ENCODE measurements around the gene AKNA. TPM values are rescaled to one million over a fixed set of nuclear protein-coding genes. Genes with fewer than 3 reads are reported as not detected.
"Not testable (repeated sequence)": the region's sequence is repeated elsewhere in the genome, so short reads cannot be mapped to it uniquely, and the experiment has no call there.

AKNA gene
- total RNA-seq, 2 donors from 2014 or later = 204 to 246 TPM

- Mint-ChIP-seq H3K4me3 (no peak overlapping the region), H3K36me3 (ENCODE audit: insufficient read depth in 2 of 2) (peaks cover 34 to 48% of the 10 kb centered on the region in 2 donors), H3K4me1 (ENCODE audit: low read depth) (peaks cover 23% of the 10 kb centered on the region), H3K27ac (peak overlapping the region; percentile 68), H3K9me3 (no peaks in the 10 kb centered on the region), H3K27me3 (ENCODE audit: low read depth) (no peaks in the 10 kb centered on the region)
- no peak for ATAC-seq (replicated peaks in 1 of 2)
- DNase-seq = no peak
Measured at GRCh38 chr9:114341152-114341830, 46.5 kb downstream of the AKNA start.

DNA sequence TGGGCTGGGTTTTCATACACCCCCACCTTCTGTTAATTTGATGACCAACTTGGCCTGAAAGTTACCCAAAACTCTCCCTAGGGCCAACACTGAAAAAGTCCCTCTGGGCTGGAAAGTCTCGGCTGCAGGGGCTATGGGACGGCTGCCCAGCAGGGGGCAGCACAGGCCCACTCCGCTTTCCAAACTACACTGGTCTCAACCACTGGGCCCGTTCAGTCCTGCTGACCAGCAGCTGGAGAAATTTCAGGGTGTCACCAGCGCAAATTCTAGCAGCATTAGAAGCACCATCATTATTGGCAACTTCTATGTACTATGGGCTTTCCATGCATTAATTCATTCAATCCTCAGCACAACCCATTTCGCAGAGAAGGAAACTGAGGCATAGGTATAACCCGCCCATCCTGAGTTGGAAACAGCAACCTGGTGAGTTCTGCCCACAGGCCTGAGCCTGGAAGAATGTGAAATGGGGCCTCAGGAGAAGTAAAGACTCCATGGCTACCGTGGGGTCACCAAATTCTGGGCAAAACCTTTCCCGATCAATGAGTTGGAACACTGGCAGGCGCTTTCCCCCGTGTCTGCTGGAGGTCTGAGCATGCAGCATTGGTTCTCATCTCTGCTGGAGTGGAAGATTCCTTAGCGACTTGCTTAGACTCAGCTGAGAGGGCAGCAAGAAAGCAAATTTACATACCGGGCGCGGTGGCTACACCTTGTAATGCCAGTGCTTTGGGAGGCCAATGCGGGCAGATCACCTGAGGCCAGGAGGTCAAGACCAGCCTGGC, 48.5 kb downstream of the AKNA start:
- Mint-ChIP-seq H3K4me1 (ENCODE audit: low read depth) (peaks cover 30% of the 10 kb centered on the region), H3K9me3 (peaks cover 2 to 3% of the 10 kb centered on the region in 2 donors), H3K27me3 (ENCODE audit: low read depth) (no peaks in the 10 kb centered on the region), H3K27ac (peak overlapping the region; percentile 72), H3K4me3 (no peak overlapping the region), H3K36me3 (ENCODE audit: insufficient read depth in 2 of 2) (peaks cover 34 to 56% of the 10 kb centered on the region in 2 donors)
- DNase-seq (peak; percentile 56 to 73), ATAC-seq (replicated peaks in 1 of 2) (peak; percentile 55 to 70)

DNA sequence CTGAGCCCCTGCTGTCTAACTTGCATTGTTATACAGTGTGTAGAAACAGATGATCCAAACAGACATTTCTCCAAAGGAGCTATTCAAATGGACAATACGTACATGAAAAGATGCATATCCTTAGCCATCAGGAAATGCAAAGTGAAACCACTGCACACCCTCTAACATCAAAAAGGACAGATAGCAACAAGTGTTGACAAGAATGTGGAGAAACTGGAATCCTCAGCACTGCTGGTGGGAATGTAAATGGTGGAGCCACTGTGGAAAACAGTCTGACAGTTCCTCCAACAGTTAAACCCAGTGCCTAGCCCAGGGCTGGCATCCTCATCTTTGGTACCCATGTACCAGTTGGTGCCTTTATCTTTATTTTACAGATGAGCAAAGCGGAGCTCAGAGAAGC, 49.6 kb downstream of the AKNA start:
- no peak overlapping the region for H3K27ac Mint-ChIP-seq
- H3K27me3 Mint-ChIP-seq (ENCODE audit: low read depth) = no peaks in the 10 kb centered on the region
- peaks cover 30% of the 10 kb centered on the region for H3K4me1 Mint-ChIP-seq (ENCODE audit: low read depth)
- peaks cover 2 to 3% of the 10 kb centered on the region in 2 donors for H3K9me3 Mint-ChIP-seq
- DNase-seq = no peak
- no peak for ATAC-seq (replicated peaks in 1 of 2)
- H3K36me3 Mint-ChIP-seq (ENCODE audit: insufficient read depth in 2 of 2) = peaks cover 31 to 52% of the 10 kb centered on the region in 2 donors
- no peak overlapping the region for H3K4me3 Mint-ChIP-seq

DNA sequence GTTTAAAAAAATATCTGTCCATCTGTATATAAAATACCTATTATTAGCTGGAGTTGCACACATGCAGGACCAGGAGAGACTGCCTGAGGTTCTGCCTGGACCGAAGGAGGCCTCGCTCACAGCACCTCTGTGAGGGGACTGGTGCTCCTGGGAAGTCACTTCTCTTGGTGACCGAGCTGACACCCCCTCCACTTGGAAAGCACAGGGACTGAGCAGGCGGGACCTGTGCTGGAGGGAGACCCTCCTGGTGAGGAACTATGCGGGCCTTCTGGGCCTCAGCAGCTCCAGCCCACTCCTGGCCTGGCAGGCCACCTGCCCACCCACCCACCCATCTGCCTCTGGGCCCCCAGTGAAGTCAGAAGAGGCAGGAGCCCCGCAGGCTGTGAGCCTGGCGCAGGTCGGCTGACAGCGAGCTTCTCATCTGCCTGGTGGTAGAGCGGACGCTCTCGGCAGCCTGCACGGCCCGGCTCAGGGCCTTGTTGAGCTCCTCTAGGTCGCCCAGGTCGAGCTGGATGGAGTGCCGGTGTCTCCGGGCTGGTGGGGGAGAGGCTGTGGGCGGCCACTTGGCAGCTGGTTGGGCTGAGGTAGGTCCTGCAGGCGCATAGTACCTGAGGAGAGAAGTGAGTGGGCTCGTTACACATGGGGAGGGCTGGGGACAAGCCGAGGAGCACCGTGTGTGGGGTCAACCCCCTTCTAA, 50.9 kb downstream of the AKNA start:
- no peak for ATAC-seq (replicated peaks in 1 of 2)
- no peak for DNase-seq
- peaks cover 25 to 50% of the 10 kb centered on the region in 2 donors for H3K36me3 Mint-ChIP-seq (ENCODE audit: insufficient read depth in 2 of 2)
- peaks cover 30% of the 10 kb centered on the region for H3K4me1 Mint-ChIP-seq (ENCODE audit: low read depth)
- peak overlapping the region; percentile 60 for H3K27ac Mint-ChIP-seq
- no peak overlapping the region for H3K4me3 Mint-ChIP-seq
- peaks cover 2 to 3% of the 10 kb centered on the region in 2 donors for H3K9me3 Mint-ChIP-seq
- no peaks in the 10 kb centered on the region for H3K27me3 Mint-ChIP-seq (ENCODE audit: low read depth)

- peaks cover 2 to 3% of the 10 kb centered on the region in 2 donors for H3K9me3 Mint-ChIP-seq
- H3K27ac Mint-ChIP-seq = no peak overlapping the region
- no peak overlapping the region for H3K4me3 Mint-ChIP-seq
- ATAC-seq (replicated peaks in 1 of 2) = no peak
- no peaks in the 10 kb centered on the region for H3K27me3 Mint-ChIP-seq (ENCODE audit: low read depth)
- DNase-seq = no peak
- peaks cover 23 to 47% of the 10 kb centered on the region in 2 donors for H3K36me3 Mint-ChIP-seq (ENCODE audit: insufficient read depth in 2 of 2)
- peaks cover 29% of the 10 kb centered on the region for H3K4me1 Mint-ChIP-seq (ENCODE audit: low read depth)
Measured at GRCh38 chr9:114336157-114336556, 51.6 kb downstream of the AKNA start.

- Mint-ChIP-seq H3K27me3 (ENCODE audit: low read depth) (no peaks in the 10 kb centered on the region), H3K36me3 (ENCODE audit: insufficient read depth in 2 of 2) (peaks cover 23 to 43% of the 10 kb centered on the region in 2 donors), H3K4me1 (ENCODE audit: low read depth) (peaks cover 29% of the 10 kb centered on the region), H3K9me3 (peaks cover 2 to 3% of the 10 kb centered on the region in 2 donors), H3K4me3 (no peak overlapping the region), H3K27ac (no peak overlapping the region)
- DNase-seq (no peak), ATAC-seq (replicated peaks in 1 of 2) (no peak)
Measured at GRCh38 chr9:114335745-114336144, 52.0 kb downstream of the AKNA start.

DNA sequence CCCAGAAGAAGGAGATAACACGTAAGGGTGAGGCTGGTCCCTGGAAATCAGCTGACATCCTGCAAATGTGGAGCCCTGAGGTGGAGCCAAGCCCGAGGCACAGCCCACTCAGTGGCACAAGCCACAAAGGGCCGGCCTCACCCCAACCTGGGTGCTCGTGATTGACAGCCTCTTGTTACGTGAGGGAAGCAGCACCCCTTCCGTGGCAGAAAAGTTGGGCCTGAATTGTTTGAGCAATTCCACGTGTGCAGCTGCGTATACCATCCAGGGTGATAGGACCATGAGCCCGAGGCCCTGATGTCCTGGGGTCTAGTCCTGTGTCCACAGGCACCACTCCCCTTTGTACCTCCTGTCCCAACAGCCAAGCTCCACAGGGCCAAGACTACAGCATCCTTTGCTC, 53.3 kb downstream of the AKNA start:
- H3K27ac Mint-ChIP-seq = no peak overlapping the region
- H3K36me3 Mint-ChIP-seq (ENCODE audit: insufficient read depth in 2 of 2) = peaks cover 18 to 35% of the 10 kb centered on the region in 2 donors
- H3K27me3 Mint-ChIP-seq (ENCODE audit: low read depth) = no peaks in the 10 kb centered on the region
- peaks cover 2 to 3% of the 10 kb centered on the region in 2 donors for H3K9me3 Mint-ChIP-seq
- ATAC-seq (replicated peaks in 1 of 2) = no peak
- no peak overlapping the region for H3K4me3 Mint-ChIP-seq
- H3K4me1 Mint-ChIP-seq (ENCODE audit: low read depth) = peaks cover 22% of the 10 kb centered on the region
- DNase-seq = no peak

GRCh38 chr9:114333718-114334117, 54.1 kb downstream of the AKNA start:
- DNase-seq; H3K27me3 Mint-ChIP-seq (ENCODE audit: low read depth); H3K4me3 Mint-ChIP-seq; ATAC-seq (replicated peaks in 1 of 2); H3K27ac Mint-ChIP-seq; H3K9me3 Mint-ChIP-seq: not testable (repeated sequence)
- Mint-ChIP-seq H3K4me1 (ENCODE audit: low read depth) (peaks cover 15% of the 10 kb centered on the region), H3K36me3 (ENCODE audit: insufficient read depth in 2 of 2) (peaks cover 11 to 27% of the 10 kb centered on the region in 2 donors)

DNA sequence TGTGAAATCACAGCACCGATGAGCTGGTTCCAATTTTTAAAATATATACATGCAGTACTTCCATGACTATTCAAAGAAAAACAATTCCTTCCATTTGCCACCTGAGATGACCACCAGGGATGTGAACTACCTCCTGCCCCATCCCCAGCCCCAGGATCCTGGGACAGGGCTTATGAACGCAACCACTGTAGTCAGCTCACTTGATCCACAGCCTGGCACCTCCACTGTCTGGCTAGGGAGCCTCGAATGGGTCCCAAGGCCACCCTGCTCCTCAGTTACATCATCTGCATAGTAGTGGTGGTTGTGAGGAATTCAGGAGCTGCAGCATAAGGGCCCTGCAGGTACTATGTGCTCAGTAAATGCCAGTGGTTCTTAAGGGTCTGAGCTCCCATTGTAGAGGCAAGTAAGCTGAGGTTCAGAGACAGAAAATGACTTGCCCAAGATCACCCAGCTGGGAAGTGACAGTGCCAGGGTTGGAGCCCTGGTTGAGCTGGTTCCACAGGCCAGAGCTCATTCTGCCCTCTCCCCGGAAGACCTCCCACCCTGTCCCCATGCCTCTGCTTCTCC, 55.2 kb downstream of the AKNA start:
- DNase-seq; H3K9me3 Mint-ChIP-seq; ATAC-seq (replicated peaks in 1 of 2); H3K4me3 Mint-ChIP-seq; H3K27me3 Mint-ChIP-seq (ENCODE audit: low read depth): not testable (repeated sequence)
- Mint-ChIP-seq H3K4me1 (ENCODE audit: low read depth) (peaks cover 15% of the 10 kb centered on the region), H3K36me3 (ENCODE audit: insufficient read depth in 2 of 2) (peaks cover 6 to 22% of the 10 kb centered on the region in 2 donors), H3K27ac (peak overlapping the region; percentile 9)

GRCh38 chr9:114331229-114332195, 56.3 kb downstream of the AKNA start:
- DNase-seq; ATAC-seq (replicated peaks in 1 of 2); H3K27me3 Mint-ChIP-seq (ENCODE audit: low read depth); H3K9me3 Mint-ChIP-seq; H3K27ac Mint-ChIP-seq; H3K4me3 Mint-ChIP-seq: not testable (repeated sequence)
- peaks cover 15% of the 10 kb centered on the region for H3K4me1 Mint-ChIP-seq (ENCODE audit: low read depth)
- H3K36me3 Mint-ChIP-seq (ENCODE audit: insufficient read depth in 2 of 2) = peaks cover 6 to 18% of the 10 kb centered on the region in 2 donors

- DNase-seq (no peak), ATAC-seq (replicated peaks in 1 of 2) (no peak)
- Mint-ChIP-seq H3K4me3 (no peak overlapping the region), H3K36me3 (ENCODE audit: insufficient read depth in 2 of 2) (peaks cover 6 to 12% of the 10 kb centered on the region in 2 donors), H3K27ac (peak overlapping the region; percentile 20), H3K4me1 (ENCODE audit: low read depth) (peaks cover 15% of the 10 kb centered on the region), H3K27me3 (ENCODE audit: low read depth) (no peaks in the 10 kb centered on the region), H3K9me3 (peaks cover 2 to 3% of the 10 kb centered on the region in 2 donors)
Measured at GRCh38 chr9:114330636-114331035, 57.1 kb downstream of the AKNA start.

- peak; percentile 2 to 8 for ATAC-seq (replicated peaks in 1 of 2)
- not testable (repeated sequence) for H3K4me3 Mint-ChIP-seq; H3K9me3 Mint-ChIP-seq; H3K27me3 Mint-ChIP-seq (ENCODE audit: low read depth); H3K36me3 Mint-ChIP-seq (ENCODE audit: insufficient read depth in 2 of 2); DNase-seq; H3K4me1 Mint-ChIP-seq (ENCODE audit: low read depth)
- H3K27ac Mint-ChIP-seq = peak within 1 kb of the TSS; percentile 20
Measured at GRCh38 chr9:114329625-114330022, 58.2 kb downstream of the AKNA start, which contains the start of gene ORM2. TSS of gene ORM2 (plus strand) at chr9:114329869. CDS start at chr9:114329905, 36 bp downstream.
